ENCODE measurements around the gene WDR5.
A peak's percentile ranks its signal among the peaks of the same experiment; 100 is the strongest.
"Not testable (repeated sequence)": the region's sequence is repeated elsewhere in the genome, so short reads cannot be mapped to it uniquely, and the experiment has no call there.

Gene WDR5

GRCh38 chr9:134135343-134136117, at the start of gene WDR5:
TSS of gene WDR5 (plus strand) at chr9:134136082. CDS start at chr9:134139878, 3,796 bp downstream.
- peak within 1 kb of the TSS; percentile 95 for H3K4me3 ChIP-seq (ENCODE audit: low read length)
- peaks cover 30% of the 10 kb centered on the region for H3K4me1 ChIP-seq (ENCODE audit: control insufficient read depth, insufficient read depth, low read length)

GRCh38 chr9:134088063-134088725, 47.7 kb upstream of the WDR5 start:
- Histone ChIP-seq H3K4me3 (ENCODE audit: low read length) (no peak overlapping the region), H3K9ac (ENCODE audit: low read length) (no peak overlapping the region), H3K36me3 (ENCODE audit: control insufficient read depth, insufficient read depth, low read length) (no peaks in the 10 kb centered on the region), H3K4me1 (ENCODE audit: control insufficient read depth, insufficient read depth, low read length) (no peaks in the 10 kb centered on the region), H3K27me3 (ENCODE audit: control insufficient read depth, insufficient read depth, low read length) (no peaks in the 10 kb centered on the region), H3K27ac (ENCODE audit: low read depth, low read length) (no peak overlapping the region)

More at GRCh38 chr9:134135343-134136117, at the start of gene WDR5:
- H3K27me3 ChIP-seq (ENCODE audit: control insufficient read depth, insufficient read depth, low read length): no peaks in the 10 kb centered on the region
- peaks cover 9% of the 10 kb centered on the region for H3K36me3 ChIP-seq (ENCODE audit: control insufficient read depth, insufficient read depth, low read length)
- peak within 1 kb of the TSS; percentile 93 for H3K9ac ChIP-seq (ENCODE audit: low read length)
- H3K27ac ChIP-seq (ENCODE audit: low read depth, low read length): peak within 1 kb of the TSS; percentile 81

GRCh38 chr9:134089972-134090371, 45.9 kb upstream of the WDR5 start:
- Histone ChIP-seq H3K4me1 (ENCODE audit: control insufficient read depth, insufficient read depth, low read length) (no peaks in the 10 kb centered on the region), H3K27ac (ENCODE audit: low read depth, low read length) (no peak overlapping the region), H3K9ac (ENCODE audit: low read length) (no peak overlapping the region), H3K36me3 (ENCODE audit: control insufficient read depth, insufficient read depth, low read length) (no peaks in the 10 kb centered on the region), H3K4me3 (ENCODE audit: low read length) (no peak overlapping the region), H3K27me3 (ENCODE audit: control insufficient read depth, insufficient read depth, low read length) (no peaks in the 10 kb centered on the region)

GRCh38 chr9:134099123-134099761, 36.6 kb upstream of the WDR5 start:
- Histone ChIP-seq H3K9ac (ENCODE audit: low read length) (no peak overlapping the region), H3K27me3 (ENCODE audit: control insufficient read depth, insufficient read depth, low read length) (no peaks in the 10 kb centered on the region), H3K4me3 (ENCODE audit: low read length) (no peak overlapping the region), H3K27ac (ENCODE audit: low read depth, low read length) (no peak overlapping the region), H3K36me3 (ENCODE audit: control insufficient read depth, insufficient read depth, low read length) (no peaks in the 10 kb centered on the region), H3K4me1 (ENCODE audit: control insufficient read depth, insufficient read depth, low read length) (no peaks in the 10 kb centered on the region)

- Histone ChIP-seq H3K36me3 (ENCODE audit: control insufficient read depth, insufficient read depth, low read length) (no peaks in the 10 kb centered on the region), H3K4me1 (ENCODE audit: control insufficient read depth, insufficient read depth, low read length) (no peaks in the 10 kb centered on the region), H3K9ac (ENCODE audit: low read length) (no peak overlapping the region), H3K27ac (ENCODE audit: low read depth, low read length) (no peak overlapping the region), H3K4me3 (ENCODE audit: low read length) (no peak overlapping the region), H3K27me3 (ENCODE audit: control insufficient read depth, insufficient read depth, low read length) (no peaks in the 10 kb centered on the region)
These were observed 35.8 kb upstream of the WDR5 start for GRCh38 chr9:134100040-134100439.

DNA sequence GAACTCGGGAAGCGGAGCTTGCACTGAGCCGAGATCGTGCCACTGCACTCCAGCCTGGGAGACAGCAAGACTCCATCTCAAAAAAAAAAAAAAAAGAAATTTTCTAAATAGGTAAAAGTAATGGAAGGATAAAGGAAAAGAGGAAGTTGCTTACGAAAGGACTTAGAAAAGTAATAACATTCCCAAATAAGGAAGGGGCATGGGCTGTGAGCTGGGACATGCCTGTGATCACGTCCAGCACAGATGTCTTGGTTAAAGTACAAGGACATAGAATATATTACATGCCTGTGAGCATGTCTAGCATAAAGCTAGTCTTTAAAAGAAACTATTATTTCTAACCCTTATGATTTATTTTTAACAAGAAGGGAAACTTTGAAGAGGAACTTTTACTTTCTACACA, 34.7 kb upstream of the WDR5 start:
- not testable (repeated sequence) for H3K36me3 ChIP-seq (ENCODE audit: control insufficient read depth, insufficient read depth, low read length); H3K9ac ChIP-seq (ENCODE audit: low read length); H3K27me3 ChIP-seq (ENCODE audit: control insufficient read depth, insufficient read depth, low read length); H3K4me1 ChIP-seq (ENCODE audit: control insufficient read depth, insufficient read depth, low read length); H3K4me3 ChIP-seq (ENCODE audit: low read length); H3K27ac ChIP-seq (ENCODE audit: low read depth, low read length)

GRCh38 chr9:134101623-134102149, 34.2 kb upstream of the WDR5 start:
- H3K27me3 ChIP-seq (ENCODE audit: control insufficient read depth, insufficient read depth, low read length): no peaks in the 10 kb centered on the region
- H3K4me3 ChIP-seq (ENCODE audit: low read length): no peak overlapping the region
- H3K36me3 ChIP-seq (ENCODE audit: control insufficient read depth, insufficient read depth, low read length): no peaks in the 10 kb centered on the region
- no peak overlapping the region for H3K27ac ChIP-seq (ENCODE audit: low read depth, low read length)
- no peaks in the 10 kb centered on the region for H3K4me1 ChIP-seq (ENCODE audit: control insufficient read depth, insufficient read depth, low read length)
- H3K9ac ChIP-seq (ENCODE audit: low read length): no peak overlapping the region

GRCh38 chr9:134103391-134103998, 32.4 kb upstream of the WDR5 start:
- Histone ChIP-seq H3K4me3 (ENCODE audit: low read length) (no peak overlapping the region), H3K27me3 (ENCODE audit: control insufficient read depth, insufficient read depth, low read length) (no peaks in the 10 kb centered on the region), H3K27ac (ENCODE audit: low read depth, low read length) (no peak overlapping the region), H3K36me3 (ENCODE audit: control insufficient read depth, insufficient read depth, low read length) (no peaks in the 10 kb centered on the region), H3K4me1 (ENCODE audit: control insufficient read depth, insufficient read depth, low read length) (no peaks in the 10 kb centered on the region), H3K9ac (ENCODE audit: low read length) (no peak overlapping the region)

DNA sequence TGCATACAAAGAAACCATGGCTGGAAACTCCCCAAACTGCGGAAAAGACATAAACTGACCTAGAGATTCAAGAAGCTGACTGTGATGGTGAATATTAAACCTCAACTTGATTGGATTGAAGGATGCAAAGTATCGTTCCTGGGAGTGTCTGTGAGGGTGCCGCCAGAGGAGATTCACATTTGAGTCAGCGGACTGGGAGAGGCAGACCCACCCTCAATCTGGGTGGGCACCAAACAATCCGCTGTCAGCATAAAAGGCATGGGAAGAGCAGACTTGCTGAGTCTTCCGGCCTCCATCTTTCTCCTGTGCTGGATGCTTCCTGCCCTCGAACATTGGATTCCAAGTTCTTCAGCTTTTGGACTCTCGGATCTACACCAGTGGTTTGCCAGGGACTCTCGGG, 24.8 kb upstream of the WDR5 start:
- H3K27ac ChIP-seq (ENCODE audit: low read depth, low read length): no peak overlapping the region
- H3K27me3 ChIP-seq (ENCODE audit: control insufficient read depth, insufficient read depth, low read length): no peaks in the 10 kb centered on the region
- no peaks in the 10 kb centered on the region for H3K4me1 ChIP-seq (ENCODE audit: control insufficient read depth, insufficient read depth, low read length)
- no peaks in the 10 kb centered on the region for H3K36me3 ChIP-seq (ENCODE audit: control insufficient read depth, insufficient read depth, low read length)
- no peak overlapping the region for H3K9ac ChIP-seq (ENCODE audit: low read length)
- no peak overlapping the region for H3K4me3 ChIP-seq (ENCODE audit: low read length)

- H3K36me3 ChIP-seq (ENCODE audit: control insufficient read depth, insufficient read depth, low read length): no peaks in the 10 kb centered on the region
- no peak overlapping the region for H3K9ac ChIP-seq (ENCODE audit: low read length)
- no peaks in the 10 kb centered on the region for H3K4me1 ChIP-seq (ENCODE audit: control insufficient read depth, insufficient read depth, low read length)
- H3K4me3 ChIP-seq (ENCODE audit: low read length): no peak overlapping the region
- no peak overlapping the region for H3K27ac ChIP-seq (ENCODE audit: low read depth, low read length)
- no peaks in the 10 kb centered on the region for H3K27me3 ChIP-seq (ENCODE audit: control insufficient read depth, insufficient read depth, low read length)
These were observed 23.3 kb upstream of the WDR5 start for GRCh38 chr9:134112561-134112960.

GRCh38 chr9:134118972-134119371, 16.9 kb upstream of the WDR5 start:
- not testable (repeated sequence) for H3K27me3 ChIP-seq (ENCODE audit: control insufficient read depth, insufficient read depth, low read length); H3K27ac ChIP-seq (ENCODE audit: low read depth, low read length); H3K36me3 ChIP-seq (ENCODE audit: control insufficient read depth, insufficient read depth, low read length); H3K4me1 ChIP-seq (ENCODE audit: control insufficient read depth, insufficient read depth, low read length); H3K4me3 ChIP-seq (ENCODE audit: low read length); H3K9ac ChIP-seq (ENCODE audit: low read length)

DNA sequence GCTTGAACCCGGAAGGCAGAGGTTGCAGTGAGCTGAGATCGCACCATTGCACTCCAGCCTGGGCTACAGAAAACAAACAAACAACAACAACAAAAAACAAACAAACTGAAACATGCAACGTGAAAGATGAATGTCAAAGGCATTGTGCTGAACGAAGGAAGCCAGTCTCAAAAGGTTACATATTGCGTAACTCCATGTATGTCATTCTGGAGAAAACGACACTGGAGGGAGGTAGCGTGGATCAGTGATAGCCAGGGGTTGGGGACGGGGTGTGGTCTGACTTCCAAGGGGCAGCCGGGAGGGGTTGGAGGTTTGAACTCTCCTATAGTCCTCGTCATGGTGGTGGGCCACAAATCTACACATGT, 12.1 kb upstream of the WDR5 start:
- Histone ChIP-seq H3K4me3 (ENCODE audit: low read length) (no peak overlapping the region), H3K36me3 (ENCODE audit: control insufficient read depth, insufficient read depth, low read length) (no peaks in the 10 kb centered on the region), H3K9ac (ENCODE audit: low read length) (no peak overlapping the region), H3K27ac (ENCODE audit: low read depth, low read length) (no peak overlapping the region), H3K4me1 (ENCODE audit: control insufficient read depth, insufficient read depth, low read length) (no peaks in the 10 kb centered on the region), H3K27me3 (ENCODE audit: control insufficient read depth, insufficient read depth, low read length) (peaks cover 4% of the 10 kb centered on the region)
